WTC11 (cell line): ENCODE results near the gene RBL1. TPM values are rescaled to one million over a fixed set of nuclear protein-coding genes. Genes with fewer than 3 reads are reported as not detected.
A peak's percentile ranks its signal among the peaks of the same experiment; 100 is the strongest.

Experiments used
- ATAC-seq: fragments of 200-7000 bp; cut with Tn5 transposase; 2 replicates; pipeline ENCODE4 v1.10.0; 2021; ENCODE audit warnings: mild to moderate bottlenecking, moderate library complexity
- CTCF ChIA-PET: fragments of 300-600 bp; sonication (Branson Sonifier 250); formaldehyde crosslinking; loops from one replicate; lab custom pipeline; 2021; ENCODE audit warnings: antibody characterized with exemption; lab: Charles Lee
- POLR2A ChIA-PET: fragments of 350-600 bp; sonication (Branson Sonifier 250); formaldehyde crosslinking; loops from one replicate; lab custom pipeline; 2021; ENCODE audit warnings: antibody characterized with exemption; lab: Charles Lee
- DNase-seq: peaks from one replicate; pipeline ENCODE4 v3.0.0; 2021; ENCODE audit warnings: low spot score
- H3K27ac Mint-ChIP-seq: 2 replicates; pipeline ENCODE4 v1.8.0; 2021; ENCODE audit warnings: mixed read lengths
- H3K27me3 Mint-ChIP-seq: 2 replicates; pipeline ENCODE4 v1.8.0; 2021; ENCODE audit warnings: low read depth, mild to moderate bottlenecking, moderate library complexity, mixed read lengths
- H3K36me3 Mint-ChIP-seq: 2 replicates; pipeline ENCODE4 v1.8.0; 2021; ENCODE audit warnings: mixed read lengths
- H3K4me1 Mint-ChIP-seq: 2 replicates; pipeline ENCODE4 v1.8.0; 2022; ENCODE audit warnings: mixed read lengths
- H3K4me3 Mint-ChIP-seq: 2 replicates; pipeline ENCODE4 v1.8.0; 2021; ENCODE audit warnings: mild to moderate bottlenecking, moderate library complexity, mixed read lengths
- H3K9me3 Mint-ChIP-seq: 2 replicates; pipeline ENCODE4 v1.8.0; 2021; ENCODE audit warnings: mixed read lengths
- CBFB ChIP-seq: sonication (generic); formaldehyde crosslinking; IDR thresholded peaks from 2 replicates; pipeline ENCODE4 v1.8.1; 2022; ENCODE audit warnings: mild to moderate bottlenecking, low read depth, missing genetic modification reagents
- CDX4 ChIP-seq: fragments of 250-450 bp; sonication (Bioruptor Pico); IDR thresholded peaks from 2 replicates; pipeline ENCODE4 v1.9.0; 2021; ENCODE audit warnings: moderate library complexity, mild to moderate bottlenecking, inconsistent platforms, borderline replicate concordance
- CREB1 ChIP-seq: sonication (generic); formaldehyde crosslinking; IDR thresholded peaks from 2 replicates; pipeline ENCODE4 v1.8.0; 2023; ENCODE audit warnings: mild to moderate bottlenecking, missing genetic modification reagents
- CTCF ChIP-seq: fragments of 200-600 bp; IDR thresholded peaks from 2 replicates; pipeline ENCODE4 v1.8.0; 2022; ENCODE audit warnings: antibody characterized with exemption
- E2F1 ChIP-seq: sonication (generic); formaldehyde crosslinking; IDR thresholded peaks from 2 replicates; pipeline ENCODE4 v1.8.0; 2022; ENCODE audit warnings: mild to moderate bottlenecking, missing genetic modification reagents
- FOXP1 ChIP-seq: sonication (generic); formaldehyde crosslinking; IDR thresholded peaks from 2 replicates; pipeline ENCODE4 v1.8.0; 2022; ENCODE audit warnings: missing genetic modification reagents, mild to moderate bottlenecking, moderate library complexity, borderline replicate concordance
- GABPB1 ChIP-seq: sonication (generic); formaldehyde crosslinking; IDR thresholded peaks from 2 replicates; pipeline ENCODE4 v1.8.1; 2023; ENCODE audit warnings: mild to moderate bottlenecking, missing genetic modification reagents
- HMGA2 ChIP-seq: fragments of 250-450 bp; sonication (Bioruptor Pico); IDR thresholded peaks from 2 replicates; pipeline ENCODE4 v1.4.0; 2021; ENCODE audit warnings: mild to moderate bottlenecking, moderate library complexity
- IRF2 ChIP-seq: sonication (generic); formaldehyde crosslinking; IDR thresholded peaks from 2 replicates; pipeline ENCODE4 v1.8.0; 2022; ENCODE audit warnings: low read depth, missing genetic modification reagents, borderline replicate concordance
- MYBL2 ChIP-seq: sonication (generic); formaldehyde crosslinking; IDR thresholded peaks from 2 replicates; pipeline ENCODE4 v1.8.1; 2023; ENCODE audit warnings: mild to moderate bottlenecking, moderate library complexity, missing genetic modification reagents
- NR3C1 ChIP-seq: sonication (generic); formaldehyde crosslinking; conservative IDR thresholded peaks from 2 replicates; pipeline ENCODE4 v1.8.1; 2023; ENCODE audit warnings: low read depth, mild to moderate bottlenecking, missing genetic modification reagents
- RELA ChIP-seq: sonication (generic); formaldehyde crosslinking; IDR thresholded peaks from 2 replicates; pipeline ENCODE4 v1.8.1; 2022; ENCODE audit warnings: missing genetic modification reagents, mild to moderate bottlenecking, borderline replicate concordance
- SP1 ChIP-seq: sonication (generic); formaldehyde crosslinking; conservative IDR thresholded peaks from 2 replicates; pipeline ENCODE4 v1.8.1; 2022; ENCODE audit warnings: missing genetic modification reagents
- TEAD1 ChIP-seq: sonication (generic); formaldehyde crosslinking; IDR thresholded peaks from 2 replicates; pipeline ENCODE4 v1.8.0; 2022; ENCODE audit warnings: mild to moderate bottlenecking, missing genetic modification reagents
- ZNF138 ChIP-seq: sonication (generic); formaldehyde crosslinking; conservative IDR thresholded peaks from 2 replicates; pipeline ENCODE4 v1.8.1; 2022; ENCODE audit warnings: mild to moderate bottlenecking, moderate library complexity, missing genetic modification reagents
- ZNF219 ChIP-seq: sonication (generic); formaldehyde crosslinking; IDR thresholded peaks from 2 replicates; pipeline ENCODE4 v1.8.0; 2023; ENCODE audit warnings: missing genetic modification reagents, mild to moderate bottlenecking, borderline replicate concordance
- ZNF281 ChIP-seq: sonication (generic); formaldehyde crosslinking; IDR thresholded peaks from 2 replicates; pipeline ENCODE4 v1.8.0; 2023; ENCODE audit warnings: mild to moderate bottlenecking, missing genetic modification reagents
- ZNF423 ChIP-seq: fragments of 250-450 bp; sonication (Bioruptor Pico); IDR thresholded peaks from 2 replicates; pipeline ENCODE4 v2.1.2; 2022; ENCODE audit warnings: mild to moderate bottlenecking, moderate library complexity
- ZNF532 ChIP-seq: fragments of 250-450 bp; sonication (Bioruptor Pico); IDR thresholded peaks from 2 replicates; pipeline ENCODE4 v1.9.0; 2021; ENCODE audit warnings: mild to moderate bottlenecking, borderline replicate concordance
- total RNA-seq: library from RNA; stranded (reverse); gene quantifications from 3 replicates; pipeline ENCODE4 v1.2.3, GENCODE V29; 2021
- TF ChIP-seq, protein P1 (sequence below): sonication (generic); formaldehyde crosslinking; IDR thresholded peaks from 2 replicates; pipeline ENCODE4 v1.8.0; 2022; ENCODE audit warnings: missing genetic modification reagents

Gene RBL1
- total RNA-seq, 1 experiment from 2014 or later = 11.1 TPM

- TF ChIP-seq, protein P1, sequence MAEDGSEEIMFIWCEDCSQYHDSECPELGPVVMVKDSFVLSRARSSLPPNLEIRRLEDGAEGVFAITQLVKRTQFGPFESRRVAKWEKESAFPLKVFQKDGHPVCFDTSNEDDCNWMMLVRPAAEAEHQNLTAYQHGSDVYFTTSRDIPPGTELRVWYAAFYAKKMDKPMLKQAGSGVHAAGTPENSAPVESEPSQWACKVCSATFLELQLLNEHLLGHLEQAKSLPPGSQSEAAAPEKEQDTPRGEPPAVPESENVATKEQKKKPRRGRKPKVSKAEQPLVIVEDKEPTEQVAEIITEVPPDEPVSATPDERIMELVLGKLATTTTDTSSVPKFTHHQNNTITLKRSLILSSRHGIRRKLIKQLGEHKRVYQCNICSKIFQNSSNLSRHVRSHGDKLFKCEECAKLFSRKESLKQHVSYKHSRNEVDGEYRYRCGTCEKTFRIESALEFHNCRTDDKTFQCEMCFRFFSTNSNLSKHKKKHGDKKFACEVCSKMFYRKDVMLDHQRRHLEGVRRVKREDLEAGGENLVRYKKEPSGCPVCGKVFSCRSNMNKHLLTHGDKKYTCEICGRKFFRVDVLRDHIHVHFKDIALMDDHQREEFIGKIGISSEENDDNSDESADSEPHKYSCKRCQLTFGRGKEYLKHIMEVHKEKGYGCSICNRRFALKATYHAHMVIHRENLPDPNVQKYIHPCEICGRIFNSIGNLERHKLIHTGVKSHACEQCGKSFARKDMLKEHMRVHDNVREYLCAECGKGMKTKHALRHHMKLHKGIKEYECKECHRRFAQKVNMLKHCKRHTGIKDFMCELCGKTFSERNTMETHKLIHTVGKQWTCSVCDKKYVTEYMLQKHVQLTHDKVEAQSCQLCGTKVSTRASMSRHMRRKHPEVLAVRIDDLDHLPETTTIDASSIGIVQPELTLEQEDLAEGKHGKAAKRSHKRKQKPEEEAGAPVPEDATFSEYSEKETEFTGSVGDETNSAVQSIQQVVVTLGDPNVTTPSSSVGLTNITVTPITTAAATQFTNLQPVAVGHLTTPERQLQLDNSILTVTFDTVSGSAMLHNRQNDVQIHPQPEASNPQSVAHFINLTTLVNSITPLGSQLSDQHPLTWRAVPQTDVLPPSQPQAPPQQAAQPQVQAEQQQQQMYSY (CRISPR knock-in tag) = no peak
- TF ChIP-seq CREB1 (no peak), ZNF138 (CRISPR knock-in tag) (no peak), MYBL2 (CRISPR knock-in tag) (no peak), NR3C1 (CRISPR knock-in tag) (no peak), E2F1 (no peak), ZNF281 (CRISPR knock-in tag) (no peak), ZNF423 (0 out of 2 replicates have a peak, but pooled peaks have one; percentile 13), HMGA2 (CRISPR knock-in tag) (no peak), GABPB1 (CRISPR knock-in tag) (peak; percentile 59; the same call in 1 of the 2 replicates), ZNF532 (no peak), RELA (peak; percentile 76; the same call in 1 of the 2 replicates)
These were observed 144.4 kb downstream of the RBL1 start, which contains the start of gene SAMHD1 (continued) for GRCh38 chr20:36951198-36951978.

DNA sequence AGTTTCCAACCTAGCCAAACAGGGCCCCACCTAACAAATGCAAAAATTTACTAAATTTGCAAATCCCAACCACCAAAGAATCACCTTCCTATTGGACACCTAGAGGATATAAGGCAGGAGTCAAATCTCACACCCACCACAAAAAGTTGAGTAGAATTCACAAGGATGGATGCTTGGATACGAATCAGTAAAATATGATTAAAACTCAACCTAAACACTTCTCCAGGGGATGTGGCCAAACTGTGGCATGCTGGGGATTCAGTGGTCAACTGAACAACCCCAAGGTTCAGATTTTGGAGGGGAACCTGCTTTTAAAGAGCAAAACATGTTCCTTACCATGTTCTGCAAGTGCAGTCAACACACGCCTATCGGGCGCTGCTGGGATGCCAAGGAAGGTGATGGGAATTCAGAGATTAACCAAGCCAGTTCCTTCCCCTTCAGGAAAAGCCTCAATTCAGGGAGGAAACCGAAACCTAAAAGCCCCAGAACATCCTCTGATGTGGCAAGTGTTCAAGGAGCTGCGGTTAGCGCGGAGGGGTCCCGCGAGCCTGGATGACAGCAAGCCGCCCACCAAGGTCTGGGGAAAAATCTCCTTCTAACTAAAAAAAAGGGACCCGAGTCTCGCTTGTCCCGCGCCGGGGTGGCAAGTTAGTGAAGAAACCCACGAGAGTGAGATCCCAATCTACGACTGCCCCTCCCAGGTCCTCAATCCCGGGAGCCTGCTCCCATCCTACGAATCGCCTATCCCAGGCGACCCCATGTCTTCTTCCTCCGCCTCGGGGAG, 145.2 kb downstream of the RBL1 start:
- Mint-ChIP-seq H3K27me3 (no peaks in the 10 kb centered on the region; the same call in 1 of the 2 replicates), H3K4me3 (peak overlapping the region; percentile 88), H3K4me1 (peaks cover 39% of the 10 kb centered on the region), H3K9me3 (no peaks in the 10 kb centered on the region), H3K27ac (peak overlapping the region; percentile 82; the same call in 1 of the 2 replicates), H3K36me3 (peaks cover 11% of the 10 kb centered on the region)
- ATAC-seq = no peak
- ChIA-PET CTCF (interaction anchor here (1.4 kb wide), 1 partner anchor 31 kb away, joined by 5 read pairs; no protein-coding TSS in a partner anchor), POLR2A (no interaction called here)
- DNase-seq = peak; percentile 25
- no peak for TF ChIP-seq TEAD1 (CRISPR knock-in tag)
- no peak for TF ChIP-seq IRF2
- no peak for TF ChIP-seq SP1 (CRISPR knock-in tag)
- no peak for TF ChIP-seq FOXP1
- no peak for TF ChIP-seq CDX4 (CRISPR knock-in tag)
- no peak for TF ChIP-seq ZNF219 (CRISPR knock-in tag)
- no peak for TF ChIP-seq CTCF
- no peak for TF ChIP-seq CBFB
